Forelimb muscle (tissue), 1 donor: Measurements from ENCODE around the gene PLEKHO1. TPM values are rescaled to one million over a fixed set of nuclear protein-coding genes. Genes with fewer than 3 reads are reported as not detected.
A peak's percentile ranks its signal among the peaks of the same experiment; 100 is the strongest.

Experiments used
- DNase-seq: peaks from one replicate; pipeline ENCODE4 v3.0.0-alpha.2; 2013; ENCODE audit warnings: low read depth
- polyA plus RNA-seq: library from polyadenylated mRNA; unstranded; fragments of 120-200 nt; gene quantifications from one replicate; pipeline ENCODE4 v1.2.1, GENCODE V29; 2013; ENCODE audit not compliant: insufficient read length

The PLEKHO1 gene
- polyA plus RNA-seq, 1 donor: 98.5 TPM

DNA sequence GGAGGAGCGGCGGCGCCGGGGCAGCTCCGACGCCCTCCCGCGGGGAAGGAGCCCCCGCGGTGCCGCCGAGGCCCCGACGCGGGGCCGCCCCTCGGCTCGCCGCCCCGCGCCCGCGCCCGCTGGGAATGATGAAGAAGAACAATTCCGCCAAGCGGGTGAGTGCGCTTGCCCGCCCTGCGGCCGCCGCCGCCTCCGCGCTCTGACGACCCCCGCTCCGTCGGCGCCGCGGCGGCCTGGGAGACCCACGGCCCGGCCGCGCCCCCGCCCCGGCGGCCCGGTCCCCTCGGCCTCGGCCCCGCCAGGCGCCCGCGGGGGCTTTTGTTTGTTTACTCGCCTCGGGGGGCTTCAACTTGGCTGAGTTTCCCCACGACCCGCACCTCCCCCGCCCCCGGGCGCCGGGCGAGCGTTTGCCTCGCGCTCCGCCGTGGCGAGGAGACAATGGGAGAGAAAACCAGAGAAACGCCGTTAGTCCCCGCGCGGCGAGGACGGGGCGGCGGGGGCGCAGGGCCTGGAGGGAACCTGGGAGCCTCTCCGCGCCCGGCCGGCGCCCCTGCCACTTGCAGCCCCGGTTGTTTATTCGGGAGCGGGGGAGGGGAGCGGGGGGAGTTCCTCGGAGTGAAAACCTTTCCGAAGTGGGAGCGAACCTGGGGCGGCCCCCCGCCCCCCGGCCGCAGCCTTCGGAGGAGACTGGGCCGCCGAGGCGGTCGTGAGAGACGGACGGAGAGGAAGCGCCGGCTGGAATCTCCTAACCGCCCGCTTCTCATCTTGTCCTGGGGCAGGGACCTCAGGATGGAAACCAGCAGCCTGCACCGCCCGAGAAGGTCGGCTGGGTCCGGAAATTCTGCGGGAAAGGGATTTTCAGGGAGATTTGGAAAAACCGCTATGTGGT, 661 bp downstream of the PLEKHO1 start:
- DNase-seq: no peak

DNA sequence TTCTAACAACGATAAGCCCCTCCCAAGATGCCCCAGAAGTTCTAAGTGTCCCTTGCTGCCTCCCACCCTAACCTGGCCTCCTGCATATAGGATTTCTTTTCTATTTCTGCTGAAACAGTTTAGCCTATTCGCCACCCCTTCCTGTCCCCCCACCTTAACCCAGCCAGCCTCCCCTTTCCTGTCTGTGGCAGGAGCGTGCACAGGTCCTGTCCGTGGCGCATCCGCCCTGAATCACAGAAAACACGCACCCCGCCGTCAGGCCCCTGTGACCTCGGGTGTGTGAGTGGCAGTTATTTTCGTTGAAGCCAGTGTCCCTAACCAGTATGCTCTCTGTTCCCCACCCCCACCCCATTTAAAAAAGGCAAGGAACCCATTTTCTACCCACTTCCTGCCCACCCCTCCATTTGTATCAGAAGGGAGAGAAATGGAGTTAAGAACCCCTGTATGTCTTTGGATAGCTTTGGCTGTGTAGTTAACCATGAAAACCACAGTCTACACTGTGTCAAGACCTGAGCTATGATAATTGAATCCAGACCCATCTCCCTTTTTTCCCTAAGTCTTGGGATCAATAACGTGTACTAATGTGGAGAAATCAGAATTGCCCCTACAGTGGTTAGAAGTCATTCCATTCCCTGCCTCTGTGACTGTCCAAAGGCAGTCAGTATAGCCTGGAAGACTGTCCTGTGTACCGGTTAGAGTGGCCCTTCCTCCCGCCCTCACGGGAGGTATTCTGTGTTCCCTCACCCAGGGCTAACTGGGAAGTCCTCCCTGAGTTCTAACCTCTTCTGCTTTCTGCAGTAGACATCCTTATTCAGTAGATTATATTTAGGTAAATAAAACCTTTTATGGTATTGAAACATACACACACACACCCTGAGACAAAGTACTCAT, 1.8 kb downstream of the PLEKHO1 start:
- no peak for DNase-seq

- DNase-seq: no peak
Measured at GRCh38 chr1:150152182-150152536, 2.4 kb downstream of the PLEKHO1 start.

DNA sequence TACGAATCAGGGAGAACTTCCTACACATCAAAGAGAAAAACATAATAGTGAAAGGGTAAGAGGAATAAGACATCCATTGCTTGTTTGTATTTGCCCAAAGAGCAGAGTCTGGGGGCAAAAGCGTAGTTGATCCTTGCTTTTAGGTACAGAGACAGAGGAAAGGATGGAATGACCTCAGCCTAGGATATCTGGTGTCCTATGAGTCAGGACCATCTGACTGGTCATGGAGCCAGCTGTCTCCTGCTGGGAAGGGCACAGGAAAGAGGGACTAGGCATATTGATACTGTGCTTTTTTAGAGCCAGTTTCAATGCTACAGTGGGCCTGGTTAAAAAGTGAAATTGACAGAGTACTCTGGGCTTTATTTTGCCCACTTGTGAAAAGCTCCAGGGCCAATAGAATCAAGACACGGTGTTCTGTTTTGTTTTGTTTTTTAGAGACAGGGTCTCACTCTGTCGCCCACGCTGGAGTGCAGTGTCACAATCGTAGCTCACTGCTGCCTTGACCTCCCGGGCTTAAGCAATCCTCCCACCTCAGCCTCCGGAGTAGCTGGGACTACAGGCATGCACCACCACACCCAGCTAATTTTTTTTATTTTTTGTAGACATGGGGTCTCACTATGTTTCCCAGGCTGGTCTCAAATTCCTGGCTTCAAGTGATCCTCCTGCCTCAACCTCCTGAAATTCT, 3.2 kb downstream of the PLEKHO1 start:
- DNase-seq: no peak

GRCh38 chr1:150154143-150154542, 4.4 kb downstream of the PLEKHO1 start:
- DNase-seq: no peak

DNA sequence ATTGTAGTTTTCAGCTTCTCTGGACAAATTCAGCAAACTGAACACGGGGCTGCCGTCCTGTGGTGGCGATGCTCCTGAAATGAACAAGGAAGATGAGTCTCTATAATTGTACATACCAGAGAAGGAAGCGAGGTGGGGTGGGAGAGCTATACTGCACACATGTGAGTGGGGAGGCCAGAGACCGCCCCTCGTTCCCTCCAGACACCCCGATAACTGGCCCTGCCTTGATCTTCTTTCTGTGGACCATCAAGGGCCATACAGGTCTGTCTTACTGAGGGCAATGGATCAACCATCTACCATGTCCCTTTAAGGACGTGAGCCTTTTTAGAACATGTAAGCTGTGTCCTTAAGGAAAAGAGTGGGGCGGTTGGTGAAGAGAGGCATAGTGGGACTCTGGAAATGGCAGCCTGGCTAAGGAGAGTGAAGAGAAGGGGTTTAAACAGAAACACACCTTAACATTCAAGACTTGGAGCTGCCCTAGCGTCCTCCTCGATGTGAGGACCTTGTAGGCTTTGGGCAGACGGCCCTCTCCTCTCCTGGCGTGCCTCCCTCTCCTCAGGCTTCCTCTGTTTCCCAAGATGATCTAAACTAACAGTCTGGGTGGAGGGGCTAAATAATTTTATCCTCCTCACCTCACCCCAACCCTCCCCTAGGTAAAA, 5.8 kb downstream of the PLEKHO1 start:
- DNase-seq: no peak

- no peak for DNase-seq
Measured at GRCh38 chr1:150156868-150157603, 7.3 kb downstream of the PLEKHO1 start.

DNA sequence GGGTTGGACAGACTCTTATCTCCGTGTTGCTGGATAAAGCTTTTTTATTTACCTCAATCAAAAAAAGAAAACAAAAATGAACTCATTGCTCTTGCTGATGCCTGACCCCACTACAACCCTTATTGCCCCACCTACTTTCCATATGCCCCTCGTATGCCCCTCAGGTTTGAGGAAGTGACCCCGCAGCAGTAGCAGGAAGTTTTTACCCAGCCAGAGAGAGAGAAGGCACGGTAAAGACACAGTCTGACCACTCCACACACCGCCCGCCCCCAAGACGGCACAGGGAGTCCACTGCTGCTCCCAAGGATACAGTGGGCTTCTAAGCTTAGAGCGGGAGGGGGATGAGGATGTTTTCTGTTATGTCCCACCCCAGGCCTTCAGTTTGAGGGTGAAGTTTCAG, 9.8 kb downstream of the PLEKHO1 start:
- DNase-seq: no peak

GRCh38 chr1:150160964-150161621, 11.4 kb downstream of the PLEKHO1 start:
- DNase-seq: no peak

DNA sequence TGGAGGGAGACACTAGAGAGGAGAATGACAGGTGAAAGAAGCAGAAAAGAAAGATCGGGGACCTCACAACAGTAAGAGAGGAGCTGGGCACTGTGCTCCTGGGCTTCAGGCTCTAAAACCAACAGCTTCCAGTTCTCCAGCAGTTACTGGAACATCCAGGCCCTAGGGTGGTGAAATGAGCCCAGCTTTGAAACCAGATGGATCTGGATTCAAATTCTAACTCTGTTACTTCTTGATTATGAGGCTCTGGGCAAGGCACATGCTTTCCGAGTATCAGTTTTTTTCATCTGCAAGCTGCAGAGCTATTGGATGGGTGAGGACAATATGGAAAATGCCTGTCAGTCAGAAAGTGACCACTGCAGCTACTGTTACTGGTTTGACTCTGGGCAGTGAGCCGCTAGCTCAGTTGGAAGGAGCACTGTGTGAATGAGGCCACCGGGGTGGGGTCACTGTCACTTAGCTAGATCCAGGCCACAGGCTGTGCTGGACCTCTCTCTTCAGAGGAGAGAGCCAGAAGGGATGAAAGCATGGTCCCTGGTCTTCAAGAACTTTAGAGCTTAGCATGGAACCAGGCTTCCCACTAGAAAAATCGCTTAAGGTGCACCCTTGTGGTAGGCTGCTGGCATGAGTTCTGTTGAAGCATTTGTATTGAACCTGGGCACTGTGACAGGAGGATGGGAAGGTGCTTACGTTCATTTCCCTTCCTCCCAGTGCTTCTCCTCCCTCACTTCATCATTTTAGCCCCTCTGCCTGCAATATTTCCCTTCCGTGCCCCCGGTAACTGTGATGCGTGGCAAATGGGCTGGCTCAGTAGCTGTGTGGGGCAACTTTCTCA, 12.2 kb downstream of the PLEKHO1 start:
- DNase-seq: no peak

DNA sequence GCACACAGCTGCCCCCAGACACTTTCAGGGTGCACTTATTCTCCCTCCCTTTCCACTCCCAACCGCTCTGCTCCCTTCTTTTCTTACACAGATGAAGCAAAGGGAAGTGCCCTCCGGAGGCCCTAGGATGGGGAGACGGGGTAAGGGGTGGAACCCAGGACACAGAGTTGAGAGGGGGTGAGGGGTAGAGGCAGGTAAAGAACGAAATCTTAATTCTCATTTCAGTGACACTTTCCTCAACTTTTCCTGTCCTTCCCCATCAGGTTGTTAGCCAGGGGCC, 12.8 kb downstream of the PLEKHO1 start:
- no peak for DNase-seq

DNA sequence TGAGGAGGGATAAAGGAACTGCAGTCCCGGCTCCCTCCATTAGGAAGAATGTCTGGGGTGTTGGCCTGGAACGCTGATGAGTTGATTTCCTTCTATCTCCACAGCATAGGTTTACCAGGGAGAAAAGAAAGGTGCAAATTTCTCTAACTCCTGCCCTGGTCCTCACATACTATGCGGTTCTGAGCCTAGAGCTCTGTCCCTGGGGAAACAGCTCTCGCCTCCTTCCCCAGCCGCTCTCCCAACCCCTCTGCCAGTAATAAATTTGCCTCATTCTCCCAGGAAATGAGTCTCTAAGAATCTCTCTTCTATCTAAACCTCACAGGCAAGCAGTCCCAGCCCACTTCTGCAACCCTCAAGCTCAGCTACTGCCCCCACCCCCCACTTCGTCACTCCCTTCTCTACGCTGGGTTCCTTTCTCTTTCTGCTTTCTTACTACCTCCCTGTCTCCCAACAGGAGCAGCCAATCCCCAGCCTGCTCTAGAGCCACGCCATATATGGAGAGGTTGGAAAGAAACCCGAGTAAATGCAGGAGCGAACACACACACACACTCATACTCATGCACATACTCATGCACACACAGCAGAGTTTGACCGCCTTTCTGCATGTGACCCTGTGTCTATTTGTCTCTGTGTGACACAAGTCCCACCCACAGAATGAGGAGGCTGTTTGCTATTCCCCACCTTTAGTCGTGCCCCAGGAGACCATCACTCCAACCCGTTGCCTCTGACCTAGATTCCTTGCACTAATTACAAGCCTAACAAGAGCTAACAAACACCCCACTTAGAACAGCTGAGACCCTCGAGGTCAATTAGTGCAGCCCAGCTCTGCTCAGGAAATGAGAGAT, 13.4 kb downstream of the PLEKHO1 start:
- peak; percentile 92 for DNase-seq

- DNase-seq: no peak
Measured at GRCh38 chr1:150164224-150164623, 14.5 kb downstream of the PLEKHO1 start.

GRCh38 chr1:150164779-150165178, 15.1 kb downstream of the PLEKHO1 start:
- no peak for DNase-seq

- no peak for DNase-seq
Measured at GRCh38 chr1:150165622-150166612, 16.2 kb downstream of the PLEKHO1 start.

DNA sequence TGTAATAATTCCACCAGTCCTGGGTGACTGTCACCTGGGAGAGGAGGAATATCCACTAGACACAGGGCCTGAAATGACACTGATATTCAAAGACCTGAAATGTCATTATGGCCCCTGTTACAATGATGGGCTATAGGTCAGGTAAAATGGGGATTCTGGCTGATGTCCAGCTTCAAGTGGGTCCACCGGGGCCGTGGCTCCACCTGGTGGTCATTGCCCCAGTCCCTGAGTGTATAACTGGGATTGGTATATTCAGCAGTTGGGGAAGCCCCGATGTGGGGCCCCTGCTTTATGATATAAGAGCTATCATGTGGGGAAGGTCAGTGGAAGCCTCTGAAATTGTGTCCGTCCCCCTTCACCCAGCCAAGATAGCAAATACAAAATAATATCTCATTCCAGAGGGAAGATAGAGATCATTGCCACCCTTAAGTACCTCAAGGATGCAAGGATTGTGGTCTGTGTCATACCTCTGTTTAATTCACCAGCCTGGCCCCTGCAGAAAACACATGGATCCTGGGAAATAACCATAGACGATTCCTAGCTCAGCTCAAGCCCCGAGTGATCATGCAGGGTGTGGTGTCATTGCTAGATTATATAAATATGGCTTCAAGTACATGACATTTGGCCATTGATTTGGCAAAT, 19.4 kb downstream of the PLEKHO1 start:
- DNase-seq: no peak

- no peak for DNase-seq
Measured at GRCh38 chr1:150171801-150172200, 22.1 kb downstream of the PLEKHO1 start.
